Germinal center (tissue), 1 donor: ENCODE results near the gene TMEM236.

Experiments
- DNase-seq: peaks from one replicate; pipeline ENCODE4 v3.0.0; 2012; ENCODE audit warnings: mixed read lengths, low spot score

The TMEM236 gene

DNA sequence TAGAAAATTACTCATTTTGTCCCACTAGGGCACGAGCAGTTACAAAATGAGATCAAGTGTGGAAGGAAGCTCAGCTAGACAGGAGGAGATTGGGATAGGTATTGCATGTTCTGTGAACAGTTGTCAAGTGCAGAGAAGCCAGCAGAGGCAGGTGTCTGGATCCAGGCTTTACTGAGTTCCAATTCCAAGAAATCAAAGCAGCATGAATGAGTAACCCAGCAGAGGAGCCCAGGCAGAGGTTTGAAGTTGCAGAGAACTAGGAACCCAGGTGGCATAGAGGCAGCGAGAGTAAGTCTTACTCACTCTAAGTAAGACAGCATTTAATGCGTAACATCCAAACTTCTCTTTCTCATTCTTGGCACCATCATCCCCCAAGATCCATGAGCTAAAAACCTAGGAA lies 68.9 kb downstream of the TMEM236 start:
- no peak for DNase-seq

GRCh38 chr10:17821893-17822292 lies 69.9 kb downstream of the TMEM236 start:
- DNase-seq, result no peak

DNA sequence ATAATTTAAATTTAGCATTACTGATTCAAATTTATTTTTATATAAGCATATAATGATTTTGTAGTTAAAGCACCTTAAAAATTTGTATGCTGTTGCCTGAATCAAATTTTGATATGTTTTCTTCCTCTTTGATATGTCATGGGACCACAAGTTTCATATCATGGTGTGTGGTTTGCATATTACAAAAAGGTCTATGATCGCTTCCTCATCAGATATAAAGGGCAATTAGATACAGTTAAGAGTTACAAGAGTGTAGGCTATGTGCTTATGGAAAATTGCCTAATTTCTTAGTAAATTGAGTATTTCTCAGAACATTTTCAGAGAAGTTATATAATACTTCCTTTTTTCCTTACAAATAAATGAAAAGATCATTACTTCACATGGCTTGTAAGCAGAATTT lies 79.3 kb downstream of the TMEM236 start:
- no peak for DNase-seq

DNA sequence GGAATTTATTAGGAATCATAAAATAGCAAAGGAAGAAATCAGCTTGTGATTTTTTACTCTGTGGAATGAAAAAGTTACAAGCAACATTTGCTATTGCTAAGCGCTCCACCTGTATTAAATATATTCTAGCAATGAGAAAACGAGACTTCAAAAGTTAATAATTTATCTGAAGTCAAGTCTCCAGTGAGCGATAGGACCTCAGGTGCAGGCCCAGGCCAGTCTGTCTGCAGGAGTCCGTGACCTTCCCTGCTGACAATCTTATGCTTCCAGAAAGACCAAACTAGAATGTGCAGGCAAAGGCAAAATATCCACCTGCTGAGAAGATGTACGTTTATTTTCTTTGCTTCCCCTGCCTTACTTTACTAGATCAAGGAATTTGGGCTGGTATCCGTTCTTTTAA lies 79.9 kb downstream of the TMEM236 start:
- DNase-seq, result no peak

DNA sequence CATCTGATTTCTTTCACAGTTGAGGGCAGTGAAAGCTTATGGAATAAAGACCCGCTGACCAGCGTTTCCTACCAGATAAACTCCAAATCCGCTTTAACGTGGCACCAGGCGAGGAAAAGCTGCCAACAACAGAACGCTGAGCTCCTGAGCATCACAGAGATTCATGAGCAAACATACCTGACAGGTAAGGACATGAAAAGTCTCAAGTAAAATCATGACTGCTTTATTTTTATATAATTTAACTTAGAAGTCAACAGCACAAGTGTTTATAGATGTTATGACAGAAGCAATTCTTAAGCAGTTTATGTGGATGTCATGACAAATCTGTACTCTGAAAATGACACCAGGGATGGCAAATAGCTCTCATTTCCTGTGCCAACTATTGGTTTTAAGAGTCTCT lies 81.7 kb downstream of the TMEM236 start:
- DNase-seq, result no peak

DNA sequence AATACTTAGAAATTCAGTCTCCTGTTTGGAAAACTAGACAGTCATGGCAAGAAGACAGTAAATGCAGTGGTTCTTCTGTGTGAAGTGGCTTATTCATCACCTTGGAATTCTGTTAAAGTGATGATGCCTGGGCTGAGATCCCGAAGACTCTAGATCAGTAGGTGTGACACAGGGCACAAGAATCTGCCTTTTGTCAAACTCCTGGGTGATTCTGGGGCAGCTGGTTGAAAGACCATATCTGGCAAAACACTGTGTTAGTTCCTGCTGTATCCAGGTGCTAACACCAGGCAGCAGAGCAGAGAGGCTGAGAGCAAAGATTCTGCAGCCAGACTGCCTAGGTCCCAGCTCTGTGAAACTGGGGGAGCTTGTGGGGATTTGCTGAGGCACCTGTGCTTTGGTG lies 83.7 kb downstream of the TMEM236 start:
- DNase-seq, result no peak

DNA sequence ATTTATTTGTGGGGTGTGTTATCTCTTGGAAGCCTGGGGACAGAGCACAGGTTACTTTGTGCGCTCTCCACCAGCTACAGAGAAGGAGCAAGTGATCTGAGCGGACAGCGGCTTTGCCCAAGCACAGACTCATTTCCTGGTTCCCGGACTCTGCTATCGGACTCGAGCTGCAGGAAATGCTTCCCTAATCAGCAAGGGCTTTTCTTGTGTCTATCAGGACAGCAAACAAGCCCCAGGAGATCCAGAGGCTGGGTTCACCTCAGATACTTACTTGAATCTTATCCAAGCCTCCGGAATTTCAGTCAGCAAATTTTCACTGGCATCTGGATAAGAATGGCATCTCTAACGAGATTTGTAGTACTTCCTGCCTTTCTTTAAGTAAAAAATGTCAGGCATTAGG lies 84.9 kb downstream of the TMEM236 start:
- no peak for DNase-seq

DNA sequence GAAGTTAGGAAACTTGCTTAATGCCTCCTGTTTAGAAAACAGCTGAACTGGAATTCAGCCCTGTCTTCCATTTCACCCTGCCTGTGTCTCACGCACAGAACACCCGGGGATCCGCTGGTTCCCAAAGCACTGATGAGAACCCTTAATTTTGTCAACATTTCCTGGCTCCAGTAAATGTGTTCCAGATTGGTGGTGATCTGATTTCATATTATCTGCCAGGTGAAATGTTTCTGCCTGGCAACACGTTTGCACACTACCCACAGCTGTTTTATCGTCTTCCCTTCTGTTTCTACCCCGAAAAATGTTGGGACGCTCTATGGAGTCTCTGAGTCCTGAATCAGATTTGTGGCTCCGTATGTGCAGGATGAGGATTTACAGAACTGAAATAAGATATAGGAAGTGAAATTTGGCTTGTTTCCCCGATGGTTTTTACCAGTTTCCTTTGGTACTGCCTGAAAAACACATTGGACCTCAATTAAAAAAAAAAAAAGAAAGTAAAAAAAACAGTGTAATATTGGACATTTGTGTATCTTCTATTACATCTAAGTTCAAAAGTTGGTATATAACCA lies 86.2 kb downstream of the TMEM236 start:
- no peak for DNase-seq

- no peak for DNase-seq
Measured at GRCh38 chr10:17841050-17841449, 89.0 kb downstream of the TMEM236 start.

GRCh38 chr10:17842641-17843040 lies 90.6 kb downstream of the TMEM236 start:
- no peak for DNase-seq

GRCh38 chr10:17847585-17848296 lies 95.7 kb downstream of the TMEM236 start:
- no peak for DNase-seq

DNA sequence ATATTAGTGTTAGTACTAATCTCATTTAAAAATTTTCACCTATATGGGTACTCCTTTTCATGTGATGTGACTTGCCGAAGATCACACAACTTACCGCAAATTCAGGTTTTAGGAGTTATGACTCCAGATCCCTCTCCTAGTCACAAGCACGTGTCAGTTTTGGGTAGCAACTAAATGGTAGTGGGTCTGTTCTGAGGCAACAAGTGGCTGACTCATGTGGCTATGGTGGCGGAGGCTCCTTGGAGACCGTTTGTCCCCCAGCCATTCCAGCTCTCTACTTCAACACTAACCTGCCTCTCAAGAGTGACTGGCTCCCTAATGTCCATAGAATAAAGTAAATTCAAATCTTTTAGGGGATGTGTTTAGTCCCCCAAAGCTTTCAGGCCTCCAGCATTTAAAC lies 96.6 kb downstream of the TMEM236 start:
- no peak for DNase-seq
